ENCODE measurements around the gene UVRAG.

DNA sequence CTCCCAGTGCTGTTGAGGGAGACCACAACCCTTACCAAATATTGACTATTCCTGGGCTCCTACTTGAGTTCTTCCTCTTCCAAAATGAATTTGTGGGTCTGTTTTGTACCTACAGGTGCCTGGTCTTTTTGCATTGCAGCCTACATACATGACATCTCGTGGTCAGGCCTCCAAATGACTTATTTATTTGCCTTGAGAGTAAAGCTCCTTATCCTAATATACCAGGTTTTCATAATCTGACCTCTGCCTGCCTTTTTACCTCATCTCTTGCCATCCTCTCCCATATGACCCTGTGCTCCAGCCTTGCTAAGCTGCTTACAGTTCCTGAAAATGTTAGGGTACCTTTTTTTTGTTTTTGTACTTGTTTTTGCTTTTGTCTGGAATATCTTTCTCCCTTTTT is 130.4 kb downstream of the UVRAG start:
- TF ChIP-seq, protein P1, sequence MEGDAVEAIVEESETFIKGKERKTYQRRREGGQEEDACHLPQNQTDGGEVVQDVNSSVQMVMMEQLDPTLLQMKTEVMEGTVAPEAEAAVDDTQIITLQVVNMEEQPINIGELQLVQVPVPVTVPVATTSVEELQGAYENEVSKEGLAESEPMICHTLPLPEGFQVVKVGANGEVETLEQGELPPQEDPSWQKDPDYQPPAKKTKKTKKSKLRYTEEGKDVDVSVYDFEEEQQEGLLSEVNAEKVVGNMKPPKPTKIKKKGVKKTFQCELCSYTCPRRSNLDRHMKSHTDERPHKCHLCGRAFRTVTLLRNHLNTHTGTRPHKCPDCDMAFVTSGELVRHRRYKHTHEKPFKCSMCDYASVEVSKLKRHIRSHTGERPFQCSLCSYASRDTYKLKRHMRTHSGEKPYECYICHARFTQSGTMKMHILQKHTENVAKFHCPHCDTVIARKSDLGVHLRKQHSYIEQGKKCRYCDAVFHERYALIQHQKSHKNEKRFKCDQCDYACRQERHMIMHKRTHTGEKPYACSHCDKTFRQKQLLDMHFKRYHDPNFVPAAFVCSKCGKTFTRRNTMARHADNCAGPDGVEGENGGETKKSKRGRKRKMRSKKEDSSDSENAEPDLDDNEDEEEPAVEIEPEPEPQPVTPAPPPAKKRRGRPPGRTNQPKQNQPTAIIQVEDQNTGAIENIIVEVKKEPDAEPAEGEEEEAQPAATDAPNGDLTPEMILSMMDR (IDR thresholded peaks at IDR 0.05), result no peak
- TF ChIP-seq EP300 (IDR thresholded peaks at IDR 0.05) (no peak), POLR2AphosphoS5 (IDR thresholded peaks at IDR 0.05) (no peak), POLR2A (IDR thresholded peaks at IDR 0.05) (no peak)

All from upper lobe of left lung (tissue), 4 donors.